DOHH2 (cell line): ENCODE results near the gene HS3ST6.

Source experiments
- CTCF ChIP-seq: fragments of 200-600 bp; sonication (generic); IDR thresholded peaks from one replicate; pipeline ENCODE4 v1.5.1; 2014; ENCODE audit warnings: antibody characterized with exemption, mild to moderate bottlenecking, low read depth, low read length; ENCODE audit not compliant: poor library complexity, severe bottlenecking
- EZH2phosphoT487 ChIP-seq: fragments of 200-600 bp; sonication (generic); IDR thresholded peaks from 2 replicates; pipeline ENCODE4 v1.6.1; 2017; ENCODE audit warnings: borderline replicate concordance, mild to moderate bottlenecking, antibody characterized with exemption, low read length, moderate library complexity, mixed read lengths

GRCh38 chr16:1930338-1930720 is 12.1 kb upstream of the HS3ST6 start:
- TF ChIP-seq CTCF (no peak), EZH2phosphoT487 (no peak)
